CD14-positive monocyte (primary cell): ENCODE results near the gene GAS7. TPM values are rescaled to one million over a fixed set of nuclear protein-coding genes. Genes with fewer than 3 reads are reported as not detected.
"Not testable (repeated sequence)": the region's sequence is repeated elsewhere in the genome, so short reads cannot be mapped to it uniquely, and the experiment has no call there.

Experiments used
- DNase-seq, 3 donors: peaks; one replicate each; pipeline ENCODE4 v3.0.0-alpha.2; 2011 to 2022
- H2AFZ ChIP-seq: 2 replicates; pipeline ENCODE4 v1.6.0; 2012; ENCODE audit warnings: mild to moderate bottlenecking, low read depth, low read length, inconsistent platforms; ENCODE audit not compliant: insufficient read depth, poor library complexity, severe bottlenecking
- H3K27ac ChIP-seq, 2 donors: 1 replicate in 1 of 2; 2 replicates in 1 of 2; pipeline ENCODE4 v1.5.1; 2012 to 2013; ENCODE audit warnings: low read length in 2 of 2, control low read depth in 1 of 2, inconsistent platforms in 1 of 2, low read depth in 1 of 2, mild to moderate bottlenecking in 1 of 2
- H3K27me3 ChIP-seq, 2 donors: one replicate each; pipeline versions ENCODE4 v1.6.0 to v1.6.1; 2011 to 2013; ENCODE audit warnings: low read length in 2 of 2; ENCODE audit not compliant: control insufficient read depth in 2 of 2, insufficient read depth in 2 of 2
- H3K36me3 ChIP-seq, 2 donors: replicated peaks in 1 of 2; 1 replicate in 1 of 2; 2 replicates in 1 of 2; pipeline versions ENCODE4 v1.5.1 to v1.6.1; 2012 to 2013; ENCODE audit warnings: low read length in 2 of 2, control low read depth in 1 of 2, inconsistent platforms in 1 of 2, mild to moderate bottlenecking in 1 of 2; ENCODE audit not compliant: insufficient read depth in 2 of 2, control insufficient read depth in 1 of 2
- H3K4me1 ChIP-seq, 2 donors: 1 replicate in 1 of 2; 2 replicates in 1 of 2; pipeline versions ENCODE4 v1.5.1 to v1.6.1; 2012 to 2013; ENCODE audit warnings: low read length in 2 of 2, control low read depth in 1 of 2, inconsistent platforms in 1 of 2, mild to moderate bottlenecking in 1 of 2, moderate library complexity in 1 of 2; ENCODE audit not compliant: insufficient read depth in 2 of 2, control insufficient read depth in 1 of 2
- H3K4me2 ChIP-seq: replicated peaks from 2 replicates; pipeline ENCODE3; 2012; ENCODE audit warnings: low read length, moderate library complexity, mild to moderate bottlenecking; ENCODE audit not compliant: poor library complexity, severe bottlenecking; ENCODE audit errors: extremely low read depth
- H3K4me3 ChIP-seq, 3 experiments: fragments of 200-600 bp in 1 of 3; sonication (generic) in 1 of 3; replicated peaks in 1 of 3; 1 replicate in 2 of 3; 2 replicates in 1 of 3; pipeline ENCODE4 v1.5.1; 2011 to 2013; ENCODE audit warnings: low read length in 3 of 3, mild to moderate bottlenecking in 3 of 3, control low read depth in 2 of 3, low read depth in 2 of 3, inconsistent platforms in 1 of 3, moderate library complexity in 1 of 3
- H3K79me2 ChIP-seq: 2 replicates; pipeline ENCODE4 v1.6.0; 2012; ENCODE audit warnings: mild to moderate bottlenecking, control low read depth, inconsistent platforms, low read length, moderate library complexity; ENCODE audit not compliant: insufficient read depth
- H3K9ac ChIP-seq: 2 replicates; pipeline ENCODE4 v1.6.0; 2017; ENCODE audit warnings: low read length, mild to moderate bottlenecking; ENCODE audit not compliant: insufficient read depth, poor library complexity, severe bottlenecking
- H3K9me3 ChIP-seq, 2 donors: replicated peaks in 1 of 2; 1 replicate in 1 of 2; 2 replicates in 1 of 2; pipeline versions ENCODE4 v1.5.1 to v1.6.1; 2012 to 2013; ENCODE audit warnings: low read length in 2 of 2, control low read depth in 1 of 2; ENCODE audit not compliant: control insufficient read depth in 1 of 2, insufficient read depth in 1 of 2
- H4K20me1 ChIP-seq: 2 replicates; pipeline ENCODE4 v1.6.0; 2012; ENCODE audit warnings: mild to moderate bottlenecking, low read length, control low read depth, moderate library complexity; ENCODE audit not compliant: insufficient read depth
- H3K27ac Mint-ChIP-seq, 7 donors: one replicate each; pipeline ENCODE4 v1.8.0; 2020; ENCODE audit warnings: mild to moderate bottlenecking in 7 of 7, mixed read lengths in 7 of 7, moderate library complexity in 6 of 7, inconsistent platforms in 2 of 7
- H3K27me3 Mint-ChIP-seq, 3 donors: one replicate each; pipeline ENCODE4 v1.8.0; 2021 to 2022; ENCODE audit warnings: low read depth in 3 of 3, mild to moderate bottlenecking in 3 of 3, mixed read lengths in 3 of 3, moderate library complexity in 3 of 3, inconsistent platforms in 1 of 3
- H3K36me3 Mint-ChIP-seq, 2 donors: one replicate each; pipeline ENCODE4 v1.8.0; 2020; ENCODE audit warnings: mixed read lengths in 2 of 2, inconsistent platforms in 1 of 2, mild to moderate bottlenecking in 1 of 2
- H3K4me1 Mint-ChIP-seq: one replicate; pipeline ENCODE4 v1.8.0; 2020; ENCODE audit warnings: mild to moderate bottlenecking, mixed read lengths
- H3K4me3 Mint-ChIP-seq, 2 donors: one replicate each; pipeline ENCODE4 v1.8.0; 2020; ENCODE audit warnings: mild to moderate bottlenecking in 2 of 2, mixed read lengths in 2 of 2, moderate library complexity in 1 of 2
- H3K9me3 Mint-ChIP-seq, 7 donors: one replicate each; pipeline ENCODE4 v1.8.0; 2020 to 2022; ENCODE audit warnings: mixed read lengths in 7 of 7, mild to moderate bottlenecking in 6 of 7, moderate library complexity in 6 of 7, inconsistent platforms in 2 of 7
- WGBS: methylation state at CpG from one replicate; pipeline ENCODE4 v1.1.5; 2013; ENCODE audit warnings: missing lambda C conversion rate; ENCODE audit not compliant: insufficient coverage; 5-methylcytosine and 5-hydroxymethylcytosine counted together
- intact Hi-C, 2 donors: fragments of 100-400 bp; cut with micrococcal nuclease; formaldehyde crosslinking; loops; one replicate each; pipeline versions ENCODE4 v1.15.0 to v1.15.1; 2023
- polyA plus RNA-seq, 3 donors: library from polyadenylated mRNA; depleted of rRNA in 1 of 3; unstranded in 2 of 3; stranded (reverse) in 1 of 3; fragments of 300-500 nt in 2 of 3; fragments of >200 nt in 1 of 3; fragmentation: Illumina TruSeq in 2 of 3; gene quantifications; 1 replicate in 2 of 3; 2 replicates in 1 of 3; pipeline ENCODE4 v1.2.3, GENCODE V29; 2012 to 2021
- TF ChIP-seq, protein P1 (sequence below): fragments of 200-600 bp; IDR thresholded peaks from one replicate; pipeline ENCODE4 v1.8.0; 2022; ENCODE audit warnings: antibody characterized with exemption, mild to moderate bottlenecking

GAS7 gene
- polyA plus RNA-seq, 3 donors, result 53.1 to 91.9 (median 66.6) TPM

DNA sequence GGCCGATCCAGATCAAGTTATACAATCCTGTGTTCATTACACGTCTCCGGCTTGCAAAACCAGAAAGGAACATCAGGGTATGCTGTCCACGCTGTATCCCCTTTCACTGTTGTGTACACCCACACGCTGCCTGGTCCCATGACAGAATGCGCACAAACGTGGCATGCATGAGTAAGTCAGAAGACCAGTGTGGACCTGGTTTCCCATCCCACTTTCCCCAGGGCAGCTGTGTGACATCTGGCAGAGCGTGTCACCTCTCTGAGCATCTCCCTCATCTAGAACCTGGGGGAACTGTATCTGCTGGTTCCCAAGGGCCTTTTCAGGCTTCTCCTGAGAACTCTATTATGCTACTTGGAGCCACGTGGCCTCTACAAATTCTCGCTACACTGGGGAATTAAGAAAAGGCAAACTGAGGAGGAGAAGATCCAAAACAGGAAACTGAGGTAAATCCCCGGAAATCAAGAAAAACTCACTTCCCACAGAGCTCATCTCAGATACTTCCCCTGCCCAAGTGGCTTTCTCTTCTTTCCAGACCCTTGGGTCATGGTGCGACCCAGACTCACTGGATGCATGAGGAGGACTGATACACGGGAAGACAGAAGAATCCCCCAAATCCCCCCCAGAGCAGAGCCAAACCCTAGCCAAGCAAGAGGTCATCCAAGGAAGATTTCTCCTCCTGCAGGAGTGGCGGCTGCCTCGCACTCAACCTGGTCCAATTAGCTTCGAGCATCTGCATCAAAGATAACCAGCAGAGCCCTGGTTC lies 139.3 kb downstream of the GAS7 start:
- no peaks in the 10 kb centered on the region for H3K36me3 ChIP-seq
- Mint-ChIP-seq H3K27ac (peak overlapping the region in 6 of 7 donors; percentile 75 to 99 (median 88)), H3K36me3 (peaks cover 17 to 27% of the 10 kb centered on the region in 2 donors), H3K9me3 (peaks cover 0 to 7% (median 0%) of the 10 kb centered on the region in 7 donors), H3K27me3 (peaks cover 0 to 9% (median 3%) of the 10 kb centered on the region in 3 donors), H3K4me3 (peak overlapping the region in 1 of 2 donors; percentile 48), H3K4me1 (peaks cover 60% of the 10 kb centered on the region)
- no peaks in the 10 kb centered on the region for H3K27me3 ChIP-seq
- H3K9me3 ChIP-seq, result no peaks in the 10 kb centered on the region
- H4K20me1 ChIP-seq, result peaks cover 18% of the 10 kb centered on the region
- intact Hi-C loops, result no loop called here
- H3K9ac ChIP-seq, result no peak overlapping the region
- TF ChIP-seq, protein P1, sequence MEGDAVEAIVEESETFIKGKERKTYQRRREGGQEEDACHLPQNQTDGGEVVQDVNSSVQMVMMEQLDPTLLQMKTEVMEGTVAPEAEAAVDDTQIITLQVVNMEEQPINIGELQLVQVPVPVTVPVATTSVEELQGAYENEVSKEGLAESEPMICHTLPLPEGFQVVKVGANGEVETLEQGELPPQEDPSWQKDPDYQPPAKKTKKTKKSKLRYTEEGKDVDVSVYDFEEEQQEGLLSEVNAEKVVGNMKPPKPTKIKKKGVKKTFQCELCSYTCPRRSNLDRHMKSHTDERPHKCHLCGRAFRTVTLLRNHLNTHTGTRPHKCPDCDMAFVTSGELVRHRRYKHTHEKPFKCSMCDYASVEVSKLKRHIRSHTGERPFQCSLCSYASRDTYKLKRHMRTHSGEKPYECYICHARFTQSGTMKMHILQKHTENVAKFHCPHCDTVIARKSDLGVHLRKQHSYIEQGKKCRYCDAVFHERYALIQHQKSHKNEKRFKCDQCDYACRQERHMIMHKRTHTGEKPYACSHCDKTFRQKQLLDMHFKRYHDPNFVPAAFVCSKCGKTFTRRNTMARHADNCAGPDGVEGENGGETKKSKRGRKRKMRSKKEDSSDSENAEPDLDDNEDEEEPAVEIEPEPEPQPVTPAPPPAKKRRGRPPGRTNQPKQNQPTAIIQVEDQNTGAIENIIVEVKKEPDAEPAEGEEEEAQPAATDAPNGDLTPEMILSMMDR, result no peak
- peaks cover 51 to 55% of the 10 kb centered on the region in 2 donors for H3K4me1 ChIP-seq
- H3K4me2 ChIP-seq, result peak overlapping the region; percentile 29
- DNase-seq, result no peak
- H2AFZ ChIP-seq, result no peak overlapping the region
- peak overlapping the region in 1 of 2 donors; percentile 59 for H3K27ac ChIP-seq
- peak overlapping the region in 1 of 3 experiments; percentile 14 for H3K4me3 ChIP-seq
- peaks cover 44% of the 10 kb centered on the region for H3K79me2 ChIP-seq
- 94% methylated on average over 13 of the region's 16 CpGs for WGBS

DNA sequence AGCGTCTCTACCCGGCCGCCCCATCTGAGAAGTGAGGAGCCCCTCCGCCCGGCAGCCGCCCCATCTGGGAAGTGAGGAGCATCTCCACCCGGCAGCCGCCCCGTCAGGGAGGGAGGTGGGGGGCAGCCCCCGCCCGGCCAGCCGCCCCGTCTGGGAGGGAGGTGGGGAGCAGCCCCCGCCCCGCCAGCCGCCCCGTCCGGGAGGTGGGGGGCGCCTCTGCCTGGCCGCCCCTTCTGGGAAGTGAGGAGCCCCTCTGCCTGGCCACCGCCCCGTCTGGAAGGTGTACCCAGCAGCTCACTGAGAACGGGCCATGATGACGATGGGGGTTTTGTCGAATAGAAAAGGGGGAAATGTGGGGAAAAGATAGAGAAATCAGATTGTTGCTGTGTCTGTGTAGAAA lies 140.9 kb downstream of the GAS7 start:
- intact Hi-C loops, H3K27ac ChIP-seq, DNase-seq, H3K4me3 Mint-ChIP-seq, H3K27ac Mint-ChIP-seq, H3K9me3 ChIP-seq, H2AFZ ChIP-seq, H3K4me3 ChIP-seq, H3K27me3 Mint-ChIP-seq, H3K27me3 ChIP-seq, H3K36me3 ChIP-seq, H3K9ac ChIP-seq, H3K9me3 Mint-ChIP-seq, H3K4me2 ChIP-seq: not testable (repeated sequence)
- H3K4me1 ChIP-seq, result peaks cover 36 to 41% of the 10 kb centered on the region in 2 donors
- H4K20me1 ChIP-seq, result peaks cover 26% of the 10 kb centered on the region
- H3K79me2 ChIP-seq, result peaks cover 53% of the 10 kb centered on the region
- peaks cover 47% of the 10 kb centered on the region for H3K4me1 Mint-ChIP-seq
- WGBS, result 97% methylated on average over 19 of the region's 25 CpGs
- peaks cover 18 to 30% of the 10 kb centered on the region in 2 donors for H3K36me3 Mint-ChIP-seq
